Measurements from ENCODE around the gene GPR55. TPM values are rescaled to one million over a fixed set of nuclear protein-coding genes. Genes with fewer than 3 reads are reported as not detected.
"Not testable (repeated sequence)": the region's sequence is repeated elsewhere in the genome, so short reads cannot be mapped to it uniquely, and the experiment has no call there.

The GPR55 gene
- polyA plus RNA-seq (ENCODE audit: insufficient read length) = not detected

GRCh38 chr2:230924470-230925341 lies at the start of gene GPR55:
Gene GPR55 (minus strand): TSS chr2:230925242. CDS start chr2:230910962, 14,280 bp downstream.
- no peak for DNase-seq

DNA sequence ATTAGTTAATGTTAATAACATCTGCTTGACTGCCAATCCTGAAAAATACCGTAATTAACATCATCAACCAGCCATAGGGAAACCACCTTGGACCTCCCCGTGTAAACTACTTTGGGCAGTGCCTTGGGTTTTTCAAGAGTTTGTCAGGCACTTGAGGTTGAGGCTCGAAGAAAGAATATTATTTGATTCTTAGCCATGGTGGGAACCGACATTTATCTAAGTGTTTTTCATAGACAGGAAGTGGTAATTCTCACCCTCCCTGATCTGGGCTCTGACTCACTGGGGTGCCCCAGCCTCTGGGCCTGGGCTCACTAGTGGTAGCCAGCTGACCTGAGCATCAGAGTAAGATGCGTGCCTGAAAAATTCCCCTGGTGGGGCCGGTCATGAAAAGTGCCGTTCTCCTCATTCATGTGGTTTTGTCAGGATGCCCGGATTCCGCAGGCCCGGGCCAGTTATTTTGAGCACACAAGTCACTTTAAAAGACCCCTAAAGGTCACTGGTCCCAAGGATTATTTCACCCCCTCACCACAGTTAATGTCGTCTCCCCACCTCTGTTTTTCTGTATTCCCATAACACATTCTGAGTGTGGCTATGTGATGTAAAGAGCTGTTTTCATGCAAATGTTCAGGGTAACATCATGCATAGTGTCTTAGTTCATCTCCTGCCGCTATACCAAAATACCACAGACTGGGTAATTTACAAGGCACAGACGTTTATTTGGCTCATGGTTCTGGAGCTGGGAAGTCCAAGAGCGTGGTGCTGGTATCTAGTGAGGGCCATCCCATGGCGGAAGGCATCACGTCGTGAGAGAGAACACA lies 49.3 kb upstream of the GPR55 start:
- no peak for DNase-seq

GRCh38 chr2:230972046-230972445 lies 47.0 kb upstream of the GPR55 start:
- no peak for DNase-seq

- no peak for DNase-seq
Observed at GRCh38 chr2:230969659-230970015, 44.6 kb upstream of the GPR55 start.

GRCh38 chr2:230968921-230969658 lies 44.0 kb upstream of the GPR55 start:
- no peak for DNase-seq

DNA sequence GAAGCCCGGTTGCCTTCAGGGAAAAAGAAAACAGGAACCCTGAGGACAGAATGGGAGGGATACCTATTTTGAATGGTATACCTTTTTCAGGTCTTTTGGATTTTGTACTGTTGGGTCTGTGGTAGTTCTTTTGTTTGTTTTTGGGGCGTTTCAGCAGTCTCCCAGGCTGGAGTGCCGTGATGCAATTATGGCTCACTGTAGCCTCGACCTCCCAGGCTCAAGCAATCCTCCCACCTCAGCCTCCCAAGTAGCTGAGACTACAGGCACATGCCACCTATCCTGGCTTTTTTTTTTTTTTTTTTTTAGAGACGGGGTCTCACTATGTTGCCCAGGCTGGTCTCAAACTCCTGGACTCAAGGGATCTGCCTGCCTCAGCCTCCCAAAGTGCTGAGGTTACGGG lies 43.3 kb upstream of the GPR55 start:
- DNase-seq = not testable (repeated sequence)

GRCh38 chr2:230967113-230967512 lies 42.1 kb upstream of the GPR55 start:
- DNase-seq = no peak

DNA sequence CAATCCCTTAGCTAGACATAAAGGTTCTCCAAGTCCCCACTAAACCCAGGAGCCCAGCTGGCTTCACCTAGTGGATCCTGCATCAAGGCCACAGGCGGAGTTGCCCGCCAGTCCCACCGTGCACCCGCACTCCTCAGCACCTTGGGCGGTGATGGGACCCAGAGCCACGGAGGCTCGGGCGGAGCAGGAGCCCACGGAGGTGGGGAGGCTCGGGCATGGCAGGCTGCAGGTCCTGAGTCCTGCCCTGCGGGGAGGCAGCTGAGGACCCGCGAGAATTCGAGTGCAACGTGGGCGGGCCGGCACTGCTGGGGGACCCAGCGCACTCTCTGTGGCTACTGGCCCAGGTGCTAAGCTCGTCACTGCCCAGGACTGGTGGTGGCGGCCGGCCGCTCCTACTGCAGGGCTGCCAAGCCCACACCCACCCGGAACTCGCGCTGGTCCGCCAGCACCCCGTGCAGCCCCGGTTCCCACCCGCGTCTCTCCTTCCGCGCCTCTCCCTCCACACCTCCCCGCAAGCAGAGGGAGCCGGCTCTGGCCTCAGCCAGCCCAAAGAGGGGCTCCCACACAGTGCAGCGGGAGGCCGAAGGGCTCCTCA lies 39.2 kb upstream of the GPR55 start:
- DNase-seq = no peak

DNA sequence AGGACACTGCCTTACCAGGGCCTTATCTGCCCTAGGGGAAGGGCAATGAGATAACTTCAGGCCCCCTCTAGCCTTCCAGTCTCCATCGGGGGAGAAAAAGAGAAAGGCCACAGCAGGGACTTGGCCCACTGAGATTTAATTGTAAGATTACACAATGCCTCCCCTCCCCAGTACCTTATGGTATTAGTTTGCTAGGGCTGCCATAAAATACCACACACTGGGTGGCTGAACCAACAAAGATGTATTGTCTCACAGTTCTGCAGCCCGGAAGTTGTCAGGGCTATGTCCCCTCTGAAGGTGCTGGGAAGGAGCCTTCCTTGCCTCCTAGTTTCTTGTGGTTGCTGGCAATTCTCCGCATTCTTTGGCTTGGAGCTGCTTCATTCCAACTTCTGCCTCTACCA lies 36.0 kb upstream of the GPR55 start:
- no peak for DNase-seq

DNA sequence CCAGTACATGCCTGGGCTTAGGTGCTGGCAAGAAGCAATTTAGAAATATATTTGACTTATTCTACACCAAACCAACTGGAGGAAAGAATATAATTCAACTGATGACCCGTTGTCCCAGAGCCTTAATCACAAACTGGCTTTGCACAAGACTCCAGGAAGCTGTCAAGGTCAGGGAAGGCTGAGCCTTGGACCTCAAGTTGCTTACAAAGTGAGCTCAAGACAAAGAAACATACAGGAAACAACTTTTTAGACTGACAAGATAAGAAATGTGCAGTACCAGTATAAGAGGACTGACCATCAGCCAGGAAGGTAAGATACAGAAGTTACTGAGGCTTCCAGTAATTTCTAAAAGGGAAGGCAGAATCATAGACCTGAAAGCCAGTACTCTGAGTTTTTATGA lies 35.0 kb upstream of the GPR55 start:
- DNase-seq = no peak

GRCh38 chr2:230958820-230959756 lies 34.0 kb upstream of the GPR55 start:
- DNase-seq = no peak

DNA sequence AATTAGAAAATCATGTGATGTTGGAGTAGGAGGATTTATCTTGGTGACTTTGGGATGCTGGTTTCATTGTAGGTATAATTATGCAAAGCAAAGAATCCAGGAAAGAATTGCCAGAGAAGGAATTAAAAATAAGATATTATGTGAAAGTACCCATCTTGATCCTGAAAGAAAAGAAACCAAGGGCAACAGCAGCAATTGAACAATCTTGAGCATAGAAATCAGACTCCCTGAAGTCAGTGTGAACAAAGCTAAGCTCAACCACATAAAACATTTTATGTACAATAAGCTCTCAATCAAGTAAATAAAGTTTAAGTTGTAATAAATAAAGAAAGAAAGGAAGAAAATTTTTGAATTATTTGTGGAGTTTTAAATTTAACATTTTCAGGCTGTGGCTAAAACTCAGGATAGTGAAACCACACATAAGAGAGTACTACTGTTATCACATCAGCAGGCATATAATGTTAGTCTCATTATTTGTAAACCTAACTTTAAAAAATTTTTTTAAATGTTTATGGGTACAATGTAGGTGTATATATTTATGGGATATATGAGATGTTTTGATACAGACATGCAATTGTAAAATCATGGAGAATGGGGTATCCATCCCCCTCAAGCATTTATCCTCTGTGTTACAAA lies 32.8 kb upstream of the GPR55 start:
- DNase-seq = no peak

DNA sequence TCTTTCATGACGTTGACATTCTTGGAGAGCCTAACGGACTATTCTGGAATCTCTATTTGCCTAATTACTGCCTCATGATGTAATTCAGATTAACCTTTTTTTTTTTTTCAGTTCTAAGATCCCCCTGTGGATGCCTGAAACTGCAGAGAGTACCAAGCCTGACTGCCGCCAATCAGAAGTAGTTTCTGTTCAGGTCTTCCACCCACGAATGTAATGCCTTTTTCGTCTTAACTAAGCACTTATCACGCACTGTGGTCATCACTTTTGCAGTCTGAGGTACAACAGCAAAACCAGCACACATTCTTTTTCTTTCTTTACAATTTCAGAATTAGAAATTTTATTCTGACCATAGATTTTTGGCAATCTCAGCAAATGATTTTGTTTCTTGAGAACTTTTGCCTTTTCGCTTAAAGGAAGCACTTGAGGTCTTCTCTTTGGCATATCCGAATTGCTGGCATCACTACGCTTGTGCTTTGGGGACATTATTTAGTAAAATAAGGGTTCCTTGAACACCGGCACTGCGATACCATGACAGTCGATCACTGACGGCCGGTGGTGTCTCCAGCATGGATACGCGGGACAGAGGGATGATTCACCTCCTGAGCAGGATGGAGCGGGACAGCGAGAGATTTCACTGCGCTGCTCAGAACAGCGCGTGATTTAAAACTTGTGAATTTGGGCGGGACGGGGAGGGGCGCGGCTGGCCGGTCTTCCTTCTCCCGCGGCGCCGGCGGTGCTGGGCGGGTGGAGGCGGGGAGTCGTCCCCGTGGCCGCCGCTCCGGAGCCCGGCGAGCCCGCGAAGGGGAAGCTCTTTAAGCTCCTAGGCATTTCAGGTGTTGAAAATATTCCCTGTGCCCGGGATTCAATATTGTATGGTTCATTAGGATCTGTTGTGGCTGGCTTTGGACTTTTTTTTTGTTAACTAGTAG lies 32.0 kb upstream of the GPR55 start:
- peak; percentile 36 for DNase-seq

DNA sequence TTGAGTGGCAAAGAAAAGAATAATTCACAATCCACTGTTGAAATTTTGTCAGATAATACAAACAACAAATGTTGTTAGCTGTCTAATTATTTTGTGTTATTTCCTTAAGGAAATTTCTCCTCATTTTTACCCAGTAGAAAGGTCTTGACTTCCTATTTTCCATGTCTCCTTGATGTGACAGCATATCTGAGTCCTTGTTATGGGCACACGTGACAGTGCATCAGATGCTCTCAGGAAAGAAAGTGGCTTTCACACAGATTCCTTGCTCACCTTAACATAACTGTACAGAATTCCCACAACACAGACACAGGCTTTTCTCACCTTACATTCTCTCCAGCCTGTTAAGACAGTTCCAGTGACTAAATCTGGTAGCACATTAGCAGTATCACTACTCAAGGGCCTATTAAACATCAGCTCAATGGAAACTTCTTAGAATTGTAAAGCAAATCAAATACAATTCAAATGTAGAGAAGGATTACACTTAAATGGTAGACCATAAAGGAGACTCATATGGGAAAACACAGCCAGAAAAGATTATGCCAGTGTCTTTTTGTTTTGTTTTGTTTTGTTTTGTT lies 30.2 kb upstream of the GPR55 start:
- no peak for DNase-seq

DNA sequence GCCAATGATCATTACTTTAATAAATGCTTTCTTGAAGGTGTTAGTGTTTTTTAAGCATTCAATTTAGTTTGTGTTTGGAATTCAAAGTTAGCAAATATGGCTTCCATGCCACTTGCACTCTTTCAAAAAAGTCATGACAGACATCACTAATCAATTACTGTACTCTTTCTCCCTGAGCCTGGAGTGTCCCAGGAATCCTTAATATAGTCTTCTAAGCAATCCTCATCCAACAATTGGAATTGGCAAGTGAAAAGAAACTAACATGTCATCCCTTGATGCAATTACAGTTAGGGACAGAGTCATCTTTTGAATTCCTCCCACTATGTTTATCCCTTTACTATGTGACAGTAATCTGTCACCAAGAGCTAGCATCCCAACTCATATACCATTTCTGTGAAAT lies 29.7 kb upstream of the GPR55 start:
- DNase-seq = no peak

GRCh38 chr2:230953845-230954244 lies 28.8 kb upstream of the GPR55 start:
- no peak for DNase-seq

DNA sequence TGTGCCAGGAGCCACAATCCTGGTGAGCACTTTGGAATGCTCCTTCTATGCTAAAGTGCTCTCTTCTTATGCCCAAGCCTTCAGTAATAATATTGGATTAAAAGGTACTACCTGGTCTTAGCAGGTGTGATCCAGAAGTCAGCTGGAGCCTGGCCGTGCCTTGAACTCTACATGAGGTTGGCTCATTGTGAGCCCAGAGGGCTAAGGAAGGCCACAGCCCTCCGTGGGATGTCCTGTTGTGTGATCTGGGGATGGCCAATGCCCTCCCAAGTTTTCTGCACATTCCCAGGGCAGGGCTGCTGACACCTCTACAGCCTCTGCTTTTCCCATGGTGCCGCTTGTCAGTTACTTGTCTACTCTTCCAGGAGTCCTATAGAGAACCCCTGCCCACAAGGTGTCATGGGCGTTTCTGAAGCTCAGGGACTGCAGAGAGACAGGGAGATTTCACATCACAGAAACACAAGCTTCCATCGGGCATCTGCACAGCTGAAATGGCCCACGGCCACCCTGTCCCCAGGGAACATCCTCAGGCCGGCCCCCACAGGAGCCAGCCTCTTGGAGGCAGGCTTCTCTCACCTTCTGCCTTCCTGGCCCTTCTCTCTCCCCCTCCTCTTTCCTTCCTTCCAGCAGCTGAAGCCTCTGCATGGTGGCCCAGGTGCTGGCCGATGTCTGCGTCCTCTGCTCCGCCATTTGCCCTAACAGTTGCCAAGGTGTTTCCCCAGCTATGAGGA lies 27.3 kb upstream of the GPR55 start:
- no peak for DNase-seq

- no peak for DNase-seq
Observed at GRCh38 chr2:230951396-230951795, 26.4 kb upstream of the GPR55 start.

DNA sequence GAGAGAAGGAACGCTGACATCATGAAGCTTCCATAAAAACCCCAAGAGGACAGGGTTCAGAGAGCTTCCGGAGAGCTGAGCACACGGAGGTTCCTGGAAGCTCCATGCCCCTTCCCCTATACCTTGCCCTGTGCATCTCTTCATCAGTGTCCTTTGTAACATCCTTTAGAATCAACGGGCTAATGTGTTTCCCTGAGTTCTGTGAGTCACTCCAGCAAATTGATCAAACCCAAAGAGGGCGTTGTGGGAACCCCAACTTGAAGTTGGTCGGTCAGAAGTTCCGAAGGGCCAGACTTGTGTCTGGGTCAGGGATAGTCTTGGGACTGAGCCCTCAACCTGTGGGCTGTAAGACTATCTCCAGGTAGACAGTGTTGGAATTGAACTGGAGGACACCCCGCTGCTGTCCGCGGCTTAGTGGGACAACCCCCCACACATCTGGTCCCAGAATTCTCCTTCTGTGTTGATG lies 25.9 kb upstream of the GPR55 start:
- no peak for DNase-seq

All from hindlimb muscle (tissue), 1 donor.